Effector CD8-positive, alpha-beta T cell (primary cell): ENCODE measurements around the gene FCRL6.

Experiments
- DNase-seq: peaks from one replicate; lab custom pipeline; 2025; lab: John Stamatoyannopoulos, UW

Gene FCRL6

GRCh38 chr1:159862031-159862430 lies 59.9 kb downstream of the FCRL6 start:
- no peak for DNase-seq

GRCh38 chr1:159862557-159862956 lies 60.4 kb downstream of the FCRL6 start, which contains the start of gene VSIG8:
VSIG8 (minus strand) TSS chr1:159862657; CDS start chr1:159862521, 136 bp downstream.
- DNase-seq = no peak

DNA sequence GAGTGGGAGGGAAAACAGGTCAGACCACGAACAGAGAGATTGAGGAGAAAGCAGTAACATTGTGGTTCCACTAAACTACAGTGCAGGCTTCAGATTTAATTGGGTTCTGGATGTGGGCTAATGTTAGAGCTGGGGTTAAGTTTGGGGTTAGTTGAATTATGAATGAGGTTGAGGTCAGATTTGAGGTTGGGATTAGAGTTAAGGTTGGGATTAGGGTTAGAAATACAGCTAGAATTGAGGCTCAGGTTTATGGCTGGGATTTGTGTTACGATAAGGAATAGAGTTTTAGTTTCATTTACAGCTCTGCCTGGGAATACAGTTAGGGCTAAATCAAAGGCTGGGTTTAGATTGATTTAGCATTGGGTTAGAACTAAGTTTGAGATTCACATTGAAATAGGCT lies 62.1 kb downstream of the FCRL6 start:
- DNase-seq = no peak
